GM19035 (cell line): Measurements from ENCODE around the gene CELF4.

Experiments used
- ATAC-seq: cut with Tn5 transposase; IDR thresholded peaks from one replicate; pipeline ENCODE4 v1.9.1; 2021; ENCODE audit not compliant: unreplicated experiment

The CELF4 gene

DNA sequence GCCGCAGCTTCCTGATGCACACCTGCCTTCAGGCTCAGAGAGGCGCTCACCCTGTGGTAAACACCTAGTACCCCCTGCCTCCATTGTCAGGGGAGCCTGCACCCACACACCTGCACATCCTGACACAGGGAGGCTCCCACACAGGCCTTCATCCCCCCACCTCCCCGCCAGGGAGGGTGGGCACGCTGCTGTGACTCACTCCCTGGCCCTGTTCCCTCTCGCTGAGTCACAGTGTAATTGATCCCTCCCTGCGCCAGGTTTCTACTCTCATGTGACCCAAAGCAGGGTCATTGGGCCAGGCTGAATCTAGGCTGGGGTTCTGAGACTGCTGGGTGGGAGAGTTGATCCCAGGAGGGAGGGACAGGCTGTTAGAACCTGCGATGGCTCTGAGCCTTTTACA lies 8.5 kb upstream of the CELF4 start:
- ATAC-seq, result no peak

DNA sequence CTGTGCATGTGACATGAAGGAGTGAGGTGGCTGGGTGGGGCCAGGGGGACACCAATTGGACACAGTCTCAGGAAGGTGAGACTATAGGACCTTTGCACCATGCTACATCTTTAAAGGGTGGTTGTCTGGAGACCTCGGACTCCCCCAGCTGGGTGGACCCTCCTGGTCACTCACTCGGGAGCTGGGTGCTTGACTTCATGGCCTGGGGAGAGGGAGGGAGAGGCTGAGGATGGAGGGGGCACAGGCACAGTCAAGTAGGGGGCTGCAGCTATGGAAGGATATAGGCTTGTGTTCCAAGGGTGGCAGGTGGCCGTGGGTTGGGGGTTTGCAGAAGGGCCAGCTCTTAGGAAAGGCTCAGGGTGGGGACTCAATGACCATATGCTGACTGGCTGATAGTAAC lies 7.1 kb upstream of the CELF4 start:
- no peak for ATAC-seq

DNA sequence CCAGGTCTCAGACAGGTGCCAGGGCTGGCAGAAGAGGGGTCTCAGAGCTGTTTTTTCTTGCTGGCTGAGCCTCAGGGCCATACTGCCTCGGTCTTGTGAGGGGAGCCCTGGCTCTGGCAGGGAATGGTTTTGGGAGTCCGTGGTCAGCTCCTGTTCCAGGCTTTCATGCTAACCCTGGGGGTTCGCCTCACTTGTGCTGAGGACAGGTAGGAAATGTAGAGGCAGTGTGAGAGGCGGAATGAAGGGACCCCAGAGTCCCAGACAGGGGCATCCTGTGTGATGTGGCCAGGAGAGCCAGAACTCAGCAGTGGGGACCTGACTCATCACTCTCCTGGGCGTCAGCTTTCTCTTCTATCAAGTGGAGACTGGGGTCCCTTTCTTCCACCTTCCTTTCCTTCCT lies 5.7 kb upstream of the CELF4 start:
- no peak for ATAC-seq

DNA sequence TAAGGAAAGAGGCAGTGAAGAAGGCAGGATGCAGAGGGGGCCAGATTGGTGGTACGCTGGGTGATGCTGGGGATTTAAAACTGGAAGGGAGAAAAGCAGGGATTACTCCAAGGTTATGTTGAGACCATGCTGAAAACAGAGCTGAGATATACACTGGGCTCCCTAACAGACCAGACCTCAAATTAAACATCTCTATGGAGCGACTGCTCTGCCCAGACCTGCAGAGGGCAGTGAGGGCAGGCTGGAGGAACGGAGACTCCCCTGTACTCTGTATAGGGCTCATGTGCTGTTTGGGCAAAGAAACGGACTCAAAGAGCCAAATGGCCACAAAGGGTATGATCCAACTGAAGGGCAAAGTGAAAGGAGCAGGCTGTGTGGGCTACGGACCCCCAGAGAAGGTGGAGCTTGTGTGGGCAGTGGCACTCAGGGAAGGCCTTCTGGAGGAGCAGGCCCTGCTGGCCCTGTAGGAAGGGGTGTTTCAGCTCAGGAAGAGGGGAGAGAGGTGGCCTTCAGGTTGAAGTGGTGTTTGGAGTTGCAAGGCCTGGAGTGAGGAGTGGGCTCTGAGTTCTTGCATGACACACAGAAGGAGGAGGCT lies 4.8 kb upstream of the CELF4 start:
- ATAC-seq, result no peak

DNA sequence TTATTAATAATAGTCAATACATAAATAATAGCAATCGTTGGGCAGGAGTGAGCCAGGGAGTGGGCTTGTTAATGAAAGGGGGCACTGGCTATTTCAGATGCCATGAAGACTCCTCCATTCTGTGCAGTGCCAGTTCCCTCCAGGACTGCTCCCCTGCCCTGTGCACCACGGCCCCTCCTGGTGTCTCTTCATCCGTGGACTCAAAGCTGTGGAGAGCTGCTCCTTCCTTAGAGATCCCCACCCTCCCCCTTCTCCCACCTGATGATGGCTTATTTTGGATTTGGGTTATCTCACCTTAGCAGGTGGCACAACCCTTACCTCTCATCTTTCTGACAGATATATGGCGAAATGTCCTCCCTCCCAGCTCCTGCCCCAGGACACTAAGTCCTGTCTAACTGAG lies 3.1 kb upstream of the CELF4 start:
- ATAC-seq, result no peak

DNA sequence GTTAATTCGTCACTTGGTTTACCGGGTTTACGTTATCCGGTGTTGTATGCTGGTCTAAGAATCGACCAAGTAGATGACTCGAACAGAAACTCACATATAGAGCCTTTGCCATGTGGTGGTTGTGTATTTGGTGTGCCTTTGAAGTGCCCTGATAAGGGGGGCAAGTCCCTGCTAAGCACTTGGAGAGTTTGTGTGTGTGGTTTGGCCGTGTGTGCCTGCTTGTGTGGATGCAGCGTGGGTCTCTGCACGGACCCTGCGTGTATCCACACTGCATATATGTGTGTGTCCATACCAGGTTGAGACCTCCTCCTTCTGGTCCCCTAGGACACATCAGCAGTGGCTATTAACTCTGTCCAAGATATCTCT lies 2.4 kb upstream of the CELF4 start:
- ATAC-seq, result no peak

DNA sequence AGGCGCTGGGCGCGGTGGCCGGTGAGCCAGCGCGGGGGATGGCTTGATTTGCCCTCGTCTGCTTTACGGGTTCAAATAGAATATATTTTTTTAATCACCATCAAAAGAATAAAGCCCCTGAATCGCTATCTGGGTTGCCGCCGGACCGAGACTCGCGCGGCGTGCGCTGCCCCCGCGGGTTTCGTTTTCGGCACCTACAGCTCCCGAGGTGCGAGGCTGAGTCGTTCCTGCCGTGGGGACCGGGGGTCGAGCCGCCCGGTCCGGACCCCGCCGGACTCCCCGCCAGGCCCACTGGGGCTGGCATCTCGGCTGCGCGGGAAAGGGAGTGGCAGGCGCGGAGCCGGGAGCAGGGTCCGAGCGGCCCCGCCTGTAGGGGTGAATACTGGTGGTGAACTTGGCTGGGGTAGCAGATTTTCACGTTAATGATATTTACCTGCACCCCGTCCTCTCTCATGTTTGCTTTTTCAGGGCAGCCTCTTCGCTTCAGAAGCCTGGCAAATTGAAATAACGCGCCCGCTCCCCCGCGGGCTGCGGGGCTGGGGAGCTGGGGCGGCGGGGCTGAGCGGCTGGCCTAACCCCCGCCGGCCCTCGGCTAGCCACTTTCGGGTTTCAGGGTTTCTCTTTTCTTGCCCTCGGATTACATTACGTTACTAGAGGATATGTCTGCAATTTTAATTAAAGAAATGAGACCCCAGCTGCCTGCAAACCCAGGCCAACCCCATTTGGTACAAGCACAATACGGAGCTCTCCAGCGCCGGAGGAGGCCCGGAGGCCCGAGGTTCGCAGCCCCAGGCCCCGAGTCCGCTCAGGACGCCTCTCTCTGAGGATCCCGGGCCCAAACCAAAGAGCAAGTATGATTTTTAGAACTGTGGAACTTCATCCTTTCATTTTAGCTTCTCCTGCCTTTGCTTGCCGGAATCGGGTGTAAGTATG lies 1.7 kb upstream of the CELF4 start:
- no peak for ATAC-seq

DNA sequence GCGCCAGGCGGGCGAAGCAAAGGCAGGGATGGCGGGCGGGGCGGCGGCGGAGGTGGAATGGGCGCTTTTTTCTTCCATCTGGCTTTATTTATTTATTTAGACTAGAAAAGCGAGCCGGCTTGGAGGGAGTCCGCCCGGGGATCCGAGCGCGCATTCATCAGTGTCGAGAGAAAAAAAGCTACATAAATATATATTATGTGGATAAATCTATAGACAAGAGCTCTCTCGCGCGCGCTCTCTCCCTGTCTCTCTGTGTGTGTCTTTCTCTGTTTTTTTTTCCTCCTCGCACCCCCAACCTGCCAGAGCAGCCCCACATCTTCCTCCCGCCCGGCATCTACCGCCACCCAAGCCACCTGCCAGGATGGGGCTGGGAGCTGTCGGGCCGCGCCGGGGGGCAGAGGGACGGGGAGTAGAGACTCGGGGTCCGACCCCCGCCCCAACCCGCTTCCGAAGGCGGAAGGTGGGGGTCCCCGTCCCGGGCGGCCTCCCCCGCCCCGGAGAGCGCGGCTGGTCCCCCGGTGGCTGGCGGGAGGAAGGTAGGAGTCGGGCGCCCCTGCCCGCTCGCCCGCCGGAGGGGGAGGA lies 972 bp upstream of the CELF4 start:
- no peak for ATAC-seq

DNA sequence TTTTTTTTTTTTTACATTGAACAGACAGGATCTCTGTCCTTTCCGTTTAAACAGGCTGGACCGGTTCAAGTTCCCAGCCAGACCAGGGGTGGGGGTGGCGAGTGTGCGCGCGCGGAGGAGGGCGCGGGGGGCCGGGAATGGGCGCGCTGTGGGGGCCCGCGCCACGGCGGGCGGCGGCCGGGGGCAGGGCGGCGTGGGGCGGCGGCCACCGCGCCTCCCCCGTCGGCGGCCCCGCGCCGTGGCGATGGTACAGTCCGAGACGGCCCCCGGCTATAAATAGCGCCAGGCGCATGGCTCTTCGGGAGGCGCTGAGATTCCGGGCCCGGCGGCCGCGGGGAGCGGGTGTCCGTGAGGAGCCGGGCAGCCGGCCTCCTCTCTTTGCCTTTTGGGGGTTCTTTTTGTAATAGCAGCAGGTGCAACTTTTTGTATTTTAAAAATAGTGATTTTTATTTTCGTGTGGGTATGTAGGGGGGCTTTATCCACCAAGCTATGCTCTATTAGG lies 430 bp upstream of the CELF4 start:
- no peak for ATAC-seq

DNA sequence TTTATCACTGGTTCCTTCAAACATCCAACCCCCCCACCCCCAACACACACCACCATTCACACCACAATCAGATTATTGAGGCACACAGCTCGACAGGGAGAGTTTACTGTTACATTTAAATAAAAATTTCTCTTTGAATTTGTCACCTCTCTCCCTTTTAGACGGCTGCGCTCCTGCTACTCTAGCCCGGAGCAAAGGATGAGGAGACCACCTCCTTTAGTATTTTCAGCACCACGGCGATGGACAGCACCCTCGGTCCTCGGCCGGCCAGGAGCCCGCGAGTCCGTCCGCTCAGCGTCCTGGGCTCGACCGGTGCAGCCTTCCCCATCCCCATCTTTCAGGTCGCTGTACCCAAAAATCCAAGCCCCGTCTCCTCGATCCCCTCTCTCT lies 892 bp downstream of the CELF4 start:
- ATAC-seq, result no peak

DNA sequence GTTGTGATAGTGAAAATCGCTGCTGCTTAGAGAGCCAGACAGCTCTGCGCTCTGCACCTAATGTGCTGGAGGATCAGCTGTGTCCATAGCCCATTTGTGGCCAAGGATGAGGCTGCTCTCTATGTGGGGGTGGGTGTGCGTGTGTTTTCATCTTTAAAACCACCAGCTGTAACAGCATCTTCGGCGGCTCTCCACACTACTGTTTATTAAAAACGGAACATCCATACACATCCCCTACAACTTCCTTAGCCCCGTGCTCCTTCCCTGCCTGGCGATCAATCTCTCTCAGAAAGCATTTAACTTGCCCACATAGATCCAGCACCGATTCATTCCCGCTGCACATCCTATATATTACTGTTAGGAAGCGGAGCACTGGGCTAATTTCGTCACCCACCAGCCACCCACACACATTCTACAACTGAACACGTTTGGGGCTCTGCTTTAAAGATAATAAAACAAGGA lies 1.6 kb downstream of the CELF4 start:
- no peak for ATAC-seq

DNA sequence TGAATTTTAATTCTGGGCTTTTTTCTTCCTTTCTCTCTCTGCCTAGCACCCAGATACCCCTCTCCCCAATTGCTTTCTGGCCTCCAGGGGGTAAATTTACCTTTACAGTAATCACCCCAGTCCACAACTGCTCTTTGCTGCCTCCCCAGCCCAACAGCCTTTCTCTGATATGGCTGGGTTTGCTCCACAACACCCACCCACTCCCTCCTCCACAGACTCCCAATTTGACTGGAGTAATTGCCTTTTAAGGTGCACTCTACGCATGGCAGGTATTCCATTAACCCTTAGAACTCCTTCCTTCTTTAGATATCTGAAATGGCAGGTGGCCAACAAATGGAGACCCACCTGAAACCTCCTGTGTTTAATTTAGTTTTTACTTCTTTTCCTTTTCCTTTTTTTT lies 3.6 kb downstream of the CELF4 start:
- no peak for ATAC-seq

DNA sequence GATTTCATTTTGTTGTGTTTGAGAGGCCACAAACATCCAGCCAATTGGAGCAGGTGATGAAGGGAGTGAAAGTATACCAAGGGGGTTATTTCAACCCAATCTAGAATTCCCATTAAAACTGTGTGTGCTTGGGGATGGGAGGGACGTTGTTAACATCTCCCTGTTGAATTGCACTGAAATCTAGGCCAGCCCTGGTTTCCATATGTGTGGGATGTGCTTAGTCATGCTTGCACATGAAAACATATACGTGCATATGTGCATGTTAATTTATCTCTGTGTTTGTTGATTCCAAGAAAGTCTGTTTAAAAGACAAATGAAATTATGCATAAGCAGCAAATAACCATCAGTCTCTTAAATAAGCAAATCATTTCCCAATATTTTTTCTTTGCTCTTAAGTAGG lies 5.6 kb downstream of the CELF4 start:
- no peak for ATAC-seq

DNA sequence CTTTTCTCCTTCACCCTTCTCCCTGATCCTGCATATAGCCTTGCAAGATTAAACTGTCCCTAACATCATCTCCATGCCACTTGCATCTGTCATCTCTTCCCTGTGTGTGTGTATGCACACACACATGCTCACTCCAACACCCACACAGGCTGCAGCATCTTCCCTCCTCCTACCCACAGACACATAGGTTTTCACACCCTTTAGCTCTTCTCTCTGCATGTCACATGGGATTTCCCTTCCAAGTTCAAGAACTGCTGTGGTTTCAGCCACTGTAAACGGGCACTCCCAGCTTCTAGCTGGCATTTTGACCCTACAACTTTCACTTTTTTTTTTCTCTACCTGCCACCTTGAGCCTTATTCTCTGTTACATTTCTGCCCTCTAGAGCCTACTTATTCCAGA lies 6.4 kb downstream of the CELF4 start:
- no peak for ATAC-seq

DNA sequence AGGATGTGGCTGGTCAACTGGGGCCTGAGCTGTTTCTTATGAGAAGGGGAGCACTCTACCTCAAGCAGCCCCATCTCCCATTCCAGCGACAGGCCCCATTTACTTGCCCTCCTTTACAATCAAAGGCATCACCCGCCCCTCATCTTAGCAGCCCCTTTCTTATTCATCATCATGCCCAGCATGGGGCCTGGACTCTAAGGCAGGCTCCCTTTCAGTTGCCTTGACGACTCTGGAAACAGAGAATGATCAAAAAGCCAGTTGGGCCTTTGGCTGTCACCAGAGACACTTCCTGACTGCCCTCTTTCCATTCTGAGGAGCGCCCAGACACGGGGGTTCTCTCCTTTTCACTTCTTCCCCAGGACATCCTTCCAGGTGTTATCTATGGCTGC lies 11.2 kb downstream of the CELF4 start:
- no peak for ATAC-seq

DNA sequence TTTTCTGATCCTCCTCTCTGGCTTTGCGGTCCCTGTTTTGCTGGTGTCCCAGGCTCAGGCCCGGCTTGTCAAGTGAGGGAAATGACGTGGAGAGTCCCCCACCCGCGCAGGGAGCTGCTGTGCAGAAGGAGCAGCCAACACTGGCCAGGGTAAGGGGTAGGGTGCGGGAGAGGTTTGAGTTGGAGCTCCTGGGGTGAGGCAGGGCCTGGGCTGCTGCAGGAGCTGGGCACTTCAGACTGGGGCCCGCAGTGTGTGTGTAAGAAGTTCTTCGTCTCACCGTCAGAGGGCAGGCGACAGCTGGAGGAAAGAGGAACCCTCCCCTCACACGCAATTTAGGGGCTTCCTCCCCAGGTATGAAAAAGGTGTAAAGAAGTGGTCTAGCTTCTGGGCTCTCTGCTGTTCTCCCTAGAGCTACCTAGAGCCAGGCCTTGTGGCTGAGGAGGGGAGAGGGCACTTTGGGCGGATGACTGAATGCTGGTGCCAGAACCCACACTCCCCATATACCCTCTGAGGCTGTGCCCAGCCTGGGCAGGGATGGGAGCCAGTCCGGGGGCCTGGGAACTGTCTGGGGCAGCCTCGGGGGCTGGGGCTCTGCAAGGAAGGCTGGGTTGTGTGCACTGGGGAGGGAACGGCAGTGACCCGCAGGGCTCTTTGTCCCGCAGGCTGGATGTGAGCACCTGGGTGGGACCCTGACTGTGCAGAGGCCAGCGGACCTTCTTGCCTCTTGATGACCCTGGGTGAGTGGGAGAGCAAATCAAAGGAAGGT lies 11.8 kb downstream of the CELF4 start:
- no peak for ATAC-seq

DNA sequence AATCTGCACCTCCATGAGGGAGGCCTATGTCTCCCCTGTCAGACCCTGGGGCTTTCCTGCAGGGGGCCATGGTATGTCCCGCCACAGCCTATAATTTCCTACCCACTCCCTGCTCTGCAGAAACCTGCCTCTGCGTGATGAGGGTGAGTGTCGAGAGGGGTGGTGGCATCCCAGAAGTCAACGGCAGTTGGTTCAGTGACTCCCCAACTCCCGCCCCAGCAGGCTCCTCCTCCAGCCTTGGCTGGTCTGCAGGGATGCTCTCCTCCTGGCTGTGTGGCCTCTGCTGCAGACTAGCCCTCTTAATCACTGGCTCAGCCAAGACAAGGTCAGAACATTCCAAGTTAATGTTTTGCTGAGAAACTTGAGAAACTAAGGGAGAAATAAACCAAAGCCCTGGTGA lies 13.3 kb downstream of the CELF4 start:
- no peak for ATAC-seq

DNA sequence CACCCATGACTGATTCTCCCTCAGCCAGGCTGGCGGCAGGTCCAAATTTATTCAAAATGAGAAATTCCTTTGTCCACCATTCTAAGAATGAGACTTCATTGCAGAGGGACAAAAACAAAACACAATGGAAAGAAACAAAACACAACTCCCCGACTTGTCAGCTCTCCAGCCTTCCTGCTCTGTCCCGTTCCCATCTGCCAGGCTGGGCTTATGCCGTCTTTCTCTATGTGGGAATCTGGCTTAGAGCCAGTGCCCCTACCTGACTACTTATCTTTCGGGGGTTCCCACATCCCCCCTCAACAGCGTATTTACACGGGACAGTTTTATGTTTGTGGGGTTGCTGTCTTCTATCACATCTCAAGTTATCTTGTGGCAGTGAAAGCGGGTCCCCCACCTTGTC lies 13.8 kb downstream of the CELF4 start:
- no peak for ATAC-seq

DNA sequence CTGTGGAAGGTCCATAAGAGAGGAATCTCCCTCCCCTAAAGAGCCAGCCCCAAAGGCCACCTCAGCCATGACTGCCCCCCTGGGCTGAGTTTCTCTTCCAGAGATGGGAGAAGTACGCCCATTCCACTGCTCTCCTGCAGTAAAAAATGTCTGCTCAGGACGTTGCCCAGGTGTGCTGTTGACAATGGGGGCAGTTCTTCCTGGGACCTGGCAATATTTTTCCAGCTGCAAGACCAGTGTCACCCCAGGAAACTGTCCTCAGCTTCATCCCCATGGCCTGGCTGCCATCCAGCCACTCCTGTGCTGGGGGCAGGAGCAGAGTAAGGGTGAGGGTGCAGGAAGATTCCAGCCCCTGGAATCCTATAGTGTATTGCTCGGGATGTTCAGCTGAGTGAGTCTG lies 14.3 kb downstream of the CELF4 start:
- no peak for ATAC-seq

DNA sequence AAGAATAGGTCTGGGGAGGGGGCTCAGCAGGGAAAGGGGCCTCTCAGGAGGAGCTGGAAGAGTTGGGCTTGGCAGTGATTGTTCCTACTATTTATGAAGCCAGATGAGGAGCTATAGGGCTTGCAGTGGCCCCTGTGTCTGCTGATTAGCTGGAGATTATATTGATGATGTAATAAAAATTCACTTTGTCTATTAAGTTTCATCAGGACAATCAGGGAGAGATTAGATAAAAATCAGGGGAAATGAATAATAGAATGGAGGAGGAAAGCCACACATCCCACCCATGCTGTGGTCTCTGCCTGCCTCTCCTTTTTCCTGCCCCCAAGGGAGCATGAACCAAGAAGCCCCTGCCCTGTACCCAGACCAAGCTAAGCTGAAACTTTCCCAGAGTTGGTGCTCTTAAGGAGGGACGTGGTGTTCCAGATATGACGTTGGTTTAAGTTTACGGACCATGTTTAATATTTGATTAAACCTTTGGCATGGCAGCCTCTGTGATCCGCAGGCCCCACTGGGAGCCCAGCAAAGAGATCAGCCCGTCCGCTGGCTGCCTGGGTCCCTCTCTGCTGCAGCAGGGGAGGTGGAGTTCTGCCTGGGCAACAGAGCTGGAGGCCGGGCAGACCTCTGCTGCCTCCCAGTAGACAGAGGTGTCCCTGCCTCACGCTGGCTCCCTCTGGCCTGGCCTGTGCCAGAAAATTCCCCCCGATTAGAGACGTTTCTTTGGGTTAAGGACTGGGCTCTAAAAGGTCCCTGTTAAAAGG lies 15.3 kb downstream of the CELF4 start:
- no peak for ATAC-seq
